Fibroblast of lung (primary cell): ENCODE data around the gene PML. TPM values are rescaled to one million over a fixed set of nuclear protein-coding genes. Genes with fewer than 3 reads are reported as not detected.
A peak's percentile ranks its signal among the peaks of the same experiment; 100 is the strongest.

Source experiments
- DNase-seq, 2 donors: peaks; one replicate each; pipeline versions ENCODE4 v3.0.0 to v3.0.0-alpha.2; 2010; ENCODE audit warnings: low read depth in 2 of 2
- H2AFZ ChIP-seq: 2 replicates; pipeline ENCODE4 v1.5.1; 2012; ENCODE audit warnings: low read length, control low read depth, inconsistent platforms
- H3K27ac ChIP-seq: 2 replicates; pipeline ENCODE4 v1.5.1; 2011; ENCODE audit warnings: low read length, control low read depth; ENCODE audit not compliant: insufficient read depth
- H3K27me3 ChIP-seq: 2 replicates; pipeline ENCODE4 v1.5.1; 2011; ENCODE audit warnings: mild to moderate bottlenecking, low read length; ENCODE audit not compliant: control insufficient read depth, insufficient read depth
- H3K36me3 ChIP-seq: 2 replicates; pipeline ENCODE4 v1.5.1; 2011; ENCODE audit warnings: low read length; ENCODE audit not compliant: control insufficient read depth, insufficient read depth
- H3K4me1 ChIP-seq: 2 replicates; pipeline ENCODE4 v1.5.1; 2011; ENCODE audit warnings: low read length; ENCODE audit not compliant: control insufficient read depth, insufficient read depth; ENCODE audit errors: extremely low read depth
- H3K4me2 ChIP-seq: 2 replicates; pipeline ENCODE4 v1.5.1; 2011; ENCODE audit warnings: low read length, control low read depth; ENCODE audit not compliant: insufficient read depth; ENCODE audit errors: extremely low read depth
- H3K4me3 ChIP-seq, 4 experiments: fragments of 200-600 bp in 1 of 4; sonication (generic) in 1 of 4; replicated peaks in 1 of 4; 2 replicates each; pipeline ENCODE4 v1.5.1; 2011 to 2016; ENCODE audit warnings: low read length in 4 of 4, low read depth in 3 of 4, mild to moderate bottlenecking in 3 of 4, control low read depth in 2 of 4, inconsistent platforms in 1 of 4, mixed read lengths in 1 of 4; ENCODE audit not compliant: insufficient read depth in 1 of 4; ENCODE audit errors: control extremely low read depth in 1 of 4
- H3K79me2 ChIP-seq: 2 replicates; pipeline ENCODE4 v1.5.1; 2012; ENCODE audit warnings: mild to moderate bottlenecking, low read length, inconsistent platforms; ENCODE audit not compliant: control insufficient read depth, insufficient read depth
- H3K9ac ChIP-seq: 2 replicates; pipeline ENCODE4 v1.5.1; 2011; ENCODE audit warnings: mild to moderate bottlenecking, low read length, control low read depth; ENCODE audit not compliant: insufficient read depth
- H3K9me3 ChIP-seq: 2 replicates; pipeline ENCODE4 v1.5.1; 2012; ENCODE audit warnings: low read depth, low read length; ENCODE audit not compliant: control insufficient read depth, insufficient read depth
- H4K20me1 ChIP-seq: 2 replicates; pipeline ENCODE4 v1.5.1; 2011; ENCODE audit warnings: low read length; ENCODE audit not compliant: control insufficient read depth, insufficient read depth; ENCODE audit errors: extremely low read depth
- CTCF ChIP-seq, 2 donors: IDR thresholded peaks in 1 of 2; conservative IDR thresholded peaks in 1 of 2; 1 replicate in 1 of 2; 2 replicates in 1 of 2; pipeline ENCODE4 v1.5.1; 2011 to 2012; ENCODE audit warnings: low read length in 2 of 2, control low read depth in 1 of 2, inconsistent platforms in 1 of 2, low read depth in 1 of 2, mild to moderate bottlenecking in 1 of 2
- EZH2 ChIP-seq: IDR thresholded peaks from 2 replicates; pipeline ENCODE4 v1.5.1; 2012; ENCODE audit warnings: low read length, control low read depth, mild to moderate bottlenecking; ENCODE audit errors: missing control alignments
- polyA plus RNA-seq, 2 donors: library from polyadenylated mRNA; depleted of rRNA in 1 of 2; stranded (reverse) in 1 of 2; unstranded in 1 of 2; fragments of >200 nt; gene quantifications; 2 replicates each; pipeline ENCODE4 v1.2.1, GENCODE V29; 2011 to 2012; ENCODE audit warnings: missing spikeins in 1 of 2
- total RNA-seq: library from RNA; depleted of rRNA; stranded (reverse); fragments of >200 nt; gene quantifications from 2 replicates; pipeline ENCODE4 v1.2.1, GENCODE V29; 2014

The PML gene
- total and polyA plus RNA-seq, 2 donors (not counting 1 experiment from before 2014, with no cell fraction given), result 11.1 to 34.0 TPM

- no peak for DNase-seq
- Histone ChIP-seq H2AFZ (no peak overlapping the region), H4K20me1 (no peaks in the 10 kb centered on the region), H3K9ac (no peak overlapping the region), H3K27ac (no peak overlapping the region), H3K27me3 (no peaks in the 10 kb centered on the region), H3K9me3 (no peaks in the 10 kb centered on the region), H3K36me3 (no peaks in the 10 kb centered on the region), H3K4me3 (no peak overlapping the region), H3K4me1 (peaks cover 10% of the 10 kb centered on the region), H3K4me2 (no peak overlapping the region), H3K79me2 (no peaks in the 10 kb centered on the region)
- TF ChIP-seq EZH2 (no peak), CTCF (conservative IDR thresholded peaks at IDR 0.05 in 1 of 2, IDR thresholded peaks at IDR 0.05 in 1 of 2; ENCODE audit: low read depth in 1 of 2, low read length in 2 of 2) (no peak)
These were observed 32.1 kb upstream of the PML start for GRCh38 chr15:73962433-73962832.

- H3K36me3 ChIP-seq, result no peaks in the 10 kb centered on the region
- TF ChIP-seq CTCF (conservative IDR thresholded peaks at IDR 0.05 in 1 of 2, IDR thresholded peaks at IDR 0.05 in 1 of 2; ENCODE audit: low read depth in 1 of 2, low read length in 2 of 2) (peak; percentile 92 to 99), EZH2 (no peak)
- H3K27me3 ChIP-seq, result no peaks in the 10 kb centered on the region
- peak overlapping the region; percentile 7 for H3K9ac ChIP-seq
- H3K9me3 ChIP-seq, result no peaks in the 10 kb centered on the region
- H3K4me1 ChIP-seq, result peaks cover 8% of the 10 kb centered on the region
- peak overlapping the region; percentile 93 for H2AFZ ChIP-seq
- H3K27ac ChIP-seq, result peak overlapping the region; percentile 32
- peak overlapping the region; percentile 44 for H3K4me2 ChIP-seq
- peak; percentile 60 to 74 for DNase-seq
- no peaks in the 10 kb centered on the region for H4K20me1 ChIP-seq
- no peaks in the 10 kb centered on the region for H3K79me2 ChIP-seq
- H3K4me3 ChIP-seq, result peak overlapping the region in 1 of 4 experiments; percentile 7
These were observed 29.8 kb upstream of the PML start for GRCh38 chr15:73964736-73965093.

- Histone ChIP-seq H3K79me2 (no peaks in the 10 kb centered on the region), H3K27ac (peak overlapping the region; percentile 32), H3K9me3 (no peaks in the 10 kb centered on the region), H4K20me1 (no peaks in the 10 kb centered on the region), H2AFZ (peak overlapping the region; percentile 93), H3K9ac (peak overlapping the region; percentile 7), H3K4me2 (peak overlapping the region; percentile 44), H3K27me3 (no peaks in the 10 kb centered on the region), H3K36me3 (no peaks in the 10 kb centered on the region), H3K4me3 (peak overlapping the region in 1 of 4 experiments; percentile 7), H3K4me1 (peaks cover 8% of the 10 kb centered on the region)
- DNase-seq, result no peak
- TF ChIP-seq EZH2 (no peak), CTCF (conservative IDR thresholded peaks at IDR 0.05 in 1 of 2, IDR thresholded peaks at IDR 0.05 in 1 of 2; ENCODE audit: low read depth in 1 of 2, low read length in 2 of 2) (no peak)
These were observed 29.3 kb upstream of the PML start for GRCh38 chr15:73965094-73965757.
